Liver (tissue), 3 donors: ENCODE results near the gene PPP1R13B.

Experiments used
- NR2F2 ChIP-seq: IDR thresholded peaks from 2 replicates; pipeline ENCODE4 v1.6.1; 2016; ENCODE audit warnings: antibody characterized with exemption
- SP1 ChIP-seq: IDR thresholded peaks from 2 replicates; pipeline ENCODE4 v1.6.1; 2018; ENCODE audit warnings: antibody characterized with exemption, mild to moderate bottlenecking
- YY1 ChIP-seq: IDR thresholded peaks from 2 replicates; pipeline ENCODE4 v1.6.1; 2016; ENCODE audit warnings: antibody characterized with exemption, mild to moderate bottlenecking
- TF ChIP-seq, protein P1 (sequence below): fragments of 150-350 bp; IDR thresholded peaks from 2 replicates; pipeline ENCODE4 v1.5.1; 2017; ENCODE audit warnings: improper control_type of control experiment, low read depth, low read length; ENCODE audit not compliant: missing input control
- TF ChIP-seq, protein P2 (sequence below): IDR thresholded peaks from 2 replicates; pipeline ENCODE4 v1.6.1; 2016; ENCODE audit warnings: antibody characterized with exemption, mild to moderate bottlenecking
- TF ChIP-seq, protein P3 (sequence below): IDR thresholded peaks from 2 replicates; pipeline ENCODE4 v1.6.1; 2016; ENCODE audit warnings: antibody characterized with exemption
- TF ChIP-seq, protein P4 (sequence below): IDR thresholded peaks from 2 replicates; pipeline ENCODE4 v1.6.1; 2016; ENCODE audit warnings: antibody characterized with exemption
- donor health status: healthy.
- donor health status: healthy.

DNA sequence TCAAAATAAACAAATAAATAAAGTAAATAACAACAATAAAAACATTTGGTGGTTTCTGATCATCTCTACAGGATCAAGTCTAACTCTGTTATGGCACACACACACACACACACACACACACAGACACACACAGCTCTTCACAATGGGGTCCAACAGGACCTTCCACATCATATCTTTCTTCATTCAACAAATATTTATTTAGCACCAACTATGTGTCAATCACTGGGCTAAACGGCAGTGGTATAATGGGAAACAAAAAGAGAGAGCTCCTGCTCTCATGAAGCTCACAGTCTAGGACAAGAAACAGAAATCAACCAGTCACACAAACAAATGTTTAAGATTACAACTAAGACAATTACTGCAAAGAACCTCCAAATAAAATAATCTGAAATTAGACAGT lies 9.3 kb downstream of the PPP1R13B start:
- TF ChIP-seq, protein P1, sequence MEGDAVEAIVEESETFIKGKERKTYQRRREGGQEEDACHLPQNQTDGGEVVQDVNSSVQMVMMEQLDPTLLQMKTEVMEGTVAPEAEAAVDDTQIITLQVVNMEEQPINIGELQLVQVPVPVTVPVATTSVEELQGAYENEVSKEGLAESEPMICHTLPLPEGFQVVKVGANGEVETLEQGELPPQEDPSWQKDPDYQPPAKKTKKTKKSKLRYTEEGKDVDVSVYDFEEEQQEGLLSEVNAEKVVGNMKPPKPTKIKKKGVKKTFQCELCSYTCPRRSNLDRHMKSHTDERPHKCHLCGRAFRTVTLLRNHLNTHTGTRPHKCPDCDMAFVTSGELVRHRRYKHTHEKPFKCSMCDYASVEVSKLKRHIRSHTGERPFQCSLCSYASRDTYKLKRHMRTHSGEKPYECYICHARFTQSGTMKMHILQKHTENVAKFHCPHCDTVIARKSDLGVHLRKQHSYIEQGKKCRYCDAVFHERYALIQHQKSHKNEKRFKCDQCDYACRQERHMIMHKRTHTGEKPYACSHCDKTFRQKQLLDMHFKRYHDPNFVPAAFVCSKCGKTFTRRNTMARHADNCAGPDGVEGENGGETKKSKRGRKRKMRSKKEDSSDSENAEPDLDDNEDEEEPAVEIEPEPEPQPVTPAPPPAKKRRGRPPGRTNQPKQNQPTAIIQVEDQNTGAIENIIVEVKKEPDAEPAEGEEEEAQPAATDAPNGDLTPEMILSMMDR = no peak
- no peak for TF ChIP-seq YY1
- TF ChIP-seq, protein P2, sequence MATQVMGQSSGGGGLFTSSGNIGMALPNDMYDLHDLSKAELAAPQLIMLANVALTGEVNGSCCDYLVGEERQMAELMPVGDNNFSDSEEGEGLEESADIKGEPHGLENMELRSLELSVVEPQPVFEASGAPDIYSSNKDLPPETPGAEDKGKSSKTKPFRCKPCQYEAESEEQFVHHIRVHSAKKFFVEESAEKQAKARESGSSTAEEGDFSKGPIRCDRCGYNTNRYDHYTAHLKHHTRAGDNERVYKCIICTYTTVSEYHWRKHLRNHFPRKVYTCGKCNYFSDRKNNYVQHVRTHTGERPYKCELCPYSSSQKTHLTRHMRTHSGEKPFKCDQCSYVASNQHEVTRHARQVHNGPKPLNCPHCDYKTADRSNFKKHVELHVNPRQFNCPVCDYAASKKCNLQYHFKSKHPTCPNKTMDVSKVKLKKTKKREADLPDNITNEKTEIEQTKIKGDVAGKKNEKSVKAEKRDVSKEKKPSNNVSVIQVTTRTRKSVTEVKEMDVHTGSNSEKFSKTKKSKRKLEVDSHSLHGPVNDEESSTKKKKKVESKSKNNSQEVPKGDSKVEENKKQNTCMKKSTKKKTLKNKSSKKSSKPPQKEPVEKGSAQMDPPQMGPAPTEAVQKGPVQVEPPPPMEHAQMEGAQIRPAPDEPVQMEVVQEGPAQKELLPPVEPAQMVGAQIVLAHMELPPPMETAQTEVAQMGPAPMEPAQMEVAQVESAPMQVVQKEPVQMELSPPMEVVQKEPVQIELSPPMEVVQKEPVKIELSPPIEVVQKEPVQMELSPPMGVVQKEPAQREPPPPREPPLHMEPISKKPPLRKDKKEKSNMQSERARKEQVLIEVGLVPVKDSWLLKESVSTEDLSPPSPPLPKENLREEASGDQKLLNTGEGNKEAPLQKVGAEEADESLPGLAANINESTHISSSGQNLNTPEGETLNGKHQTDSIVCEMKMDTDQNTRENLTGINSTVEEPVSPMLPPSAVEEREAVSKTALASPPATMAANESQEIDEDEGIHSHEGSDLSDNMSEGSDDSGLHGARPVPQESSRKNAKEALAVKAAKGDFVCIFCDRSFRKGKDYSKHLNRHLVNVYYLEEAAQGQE = no peak
- TF ChIP-seq, protein P3, sequence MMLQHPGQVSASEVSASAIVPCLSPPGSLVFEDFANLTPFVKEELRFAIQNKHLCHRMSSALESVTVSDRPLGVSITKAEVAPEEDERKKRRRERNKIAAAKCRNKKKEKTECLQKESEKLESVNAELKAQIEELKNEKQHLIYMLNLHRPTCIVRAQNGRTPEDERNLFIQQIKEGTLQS = no peak
- no peak for TF ChIP-seq NR2F2
- no peak for TF ChIP-seq SP1
- TF ChIP-seq, protein P4, sequence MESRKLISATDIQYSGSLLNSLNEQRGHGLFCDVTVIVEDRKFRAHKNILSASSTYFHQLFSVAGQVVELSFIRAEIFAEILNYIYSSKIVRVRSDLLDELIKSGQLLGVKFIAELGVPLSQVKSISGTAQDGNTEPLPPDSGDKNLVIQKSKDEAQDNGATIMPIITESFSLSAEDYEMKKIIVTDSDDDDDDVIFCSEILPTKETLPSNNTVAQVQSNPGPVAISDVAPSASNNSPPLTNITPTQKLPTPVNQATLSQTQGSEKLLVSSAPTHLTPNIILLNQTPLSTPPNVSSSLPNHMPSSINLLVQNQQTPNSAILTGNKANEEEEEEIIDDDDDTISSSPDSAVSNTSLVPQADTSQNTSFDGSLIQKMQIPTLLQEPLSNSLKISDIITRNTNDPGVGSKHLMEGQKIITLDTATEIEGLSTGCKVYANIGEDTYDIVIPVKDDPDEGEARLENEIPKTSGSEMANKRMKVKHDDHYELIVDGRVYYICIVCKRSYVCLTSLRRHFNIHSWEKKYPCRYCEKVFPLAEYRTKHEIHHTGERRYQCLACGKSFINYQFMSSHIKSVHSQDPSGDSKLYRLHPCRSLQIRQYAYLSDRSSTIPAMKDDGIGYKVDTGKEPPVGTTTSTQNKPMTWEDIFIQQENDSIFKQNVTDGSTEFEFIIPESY = no peak
